Lower leg skin (tissue), 3 donors: ENCODE measurements around the gene APMAP.

Source experiments
- CTCF ChIP-seq, 3 donors: fragments of 450-650 bp; IDR thresholded peaks; one replicate each; pipeline ENCODE4 v1.5.1; 2016; ENCODE audit warnings: antibody characterized with exemption in 3 of 3, mild to moderate bottlenecking in 3 of 3, moderate library complexity in 2 of 3
- POLR2A ChIP-seq, 2 donors: fragments of 450-650 bp; IDR thresholded peaks; one replicate each; pipeline ENCODE4 v1.6.1; 2016 to 2017; ENCODE audit warnings: antibody characterized with exemption in 2 of 2, mild to moderate bottlenecking in 1 of 2, moderate library complexity in 1 of 2

- no peak for TF ChIP-seq CTCF (IDR thresholded peaks at IDR 0.05)
- TF ChIP-seq POLR2A (IDR thresholded peaks at IDR 0.05), result no peak
Measured at GRCh38 chr20:25018425-25018824, 25.9 kb upstream of the APMAP start.
